ENCODE data around the gene LRRC27.

The LRRC27 gene

DNA sequence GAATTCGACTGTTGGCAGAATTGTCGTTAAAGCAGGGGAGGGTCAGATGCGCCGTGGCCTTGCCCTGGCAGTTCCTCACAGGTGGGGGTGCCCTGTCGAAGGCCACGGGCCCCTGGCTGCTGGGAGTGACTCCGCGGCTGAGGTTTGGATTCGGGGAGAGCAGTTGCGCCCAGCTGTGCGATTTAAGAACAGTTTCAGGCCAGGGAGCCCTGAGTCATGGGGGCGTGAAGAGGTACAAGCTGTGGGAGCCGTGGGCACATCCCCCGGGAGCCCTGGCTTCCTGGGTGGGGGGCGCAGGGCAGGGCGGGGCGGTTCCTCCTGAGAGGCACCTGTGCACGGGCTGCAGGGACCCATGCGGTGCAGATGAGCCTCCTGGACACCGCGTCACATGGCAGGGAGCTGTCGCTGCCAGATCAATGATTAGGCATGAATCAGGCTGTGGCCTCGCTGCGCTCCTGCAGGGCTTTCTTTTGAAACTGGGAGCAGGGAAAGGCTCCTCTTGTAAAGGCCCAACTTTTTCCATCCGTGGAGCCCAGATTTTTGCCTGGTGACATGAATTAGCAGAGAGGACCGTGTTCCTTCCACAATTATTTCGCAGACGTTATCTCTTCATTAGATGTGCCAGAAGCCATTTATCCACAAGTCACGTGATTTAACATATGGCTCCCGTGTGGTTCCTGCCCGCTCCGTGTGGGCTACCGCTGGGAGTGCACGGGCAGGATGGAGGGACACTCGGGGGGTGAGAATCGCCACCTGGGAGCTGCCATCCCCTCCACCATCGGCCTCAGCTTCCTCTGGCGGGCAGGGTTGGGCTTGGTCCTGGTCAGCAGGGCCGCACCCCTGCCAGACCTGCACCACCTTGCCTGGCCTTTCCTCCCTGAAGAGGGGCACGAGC lies 65.9 kb downstream of the LRRC27 start:
- WGBS (ENCODE audit: insufficient coverage): 8% methylated on average over 38 of the region's 40 CpGs
- Histone ChIP-seq H3K4me1 (ENCODE audit: control extremely low read depth in 1 of 4, control insufficient read depth in 4 of 4, insufficient read depth in 4 of 4, low read length in 3 of 4) (peaks cover 2 to 80% (median 72%) of the 10 kb centered on the region in 4 experiments), H3K27ac (ENCODE audit: insufficient read depth in 1 of 2, low read depth in 1 of 2, low read length in 2 of 2, poor library complexity in 1 of 2, severe bottlenecking in 2 of 2) (peak overlapping the region in 1 of 2 experiments; percentile 54), H3K36me3 (ENCODE audit: control insufficient read depth in 4 of 4, insufficient read depth in 4 of 4, low read length in 3 of 4) (peaks cover 0 to 29% (median 1%) of the 10 kb centered on the region in 4 experiments), H3K4me3 (ENCODE audit: control insufficient read depth in 1 of 7, extremely low read depth in 1 of 7, insufficient read depth in 4 of 7, low read depth in 2 of 7, low read length in 6 of 7) (peak overlapping the region; percentile 36 to 85 (median 70)), H3K9me3 (ENCODE audit: control extremely low read depth in 1 of 5, control insufficient read depth in 4 of 5, insufficient read depth in 2 of 5, low read depth in 1 of 5, low read length in 4 of 5) (no peaks in the 10 kb centered on the region), H3K27me3 (replicated peaks in 2 of 5; ENCODE audit: control insufficient read depth in 4 of 5, insufficient read depth in 5 of 5, low read length in 4 of 5) (no peaks in the 10 kb centered on the region)
- peak in 2 of 3 donors; percentile 73 to 80 for DNase-seq
- ChIA-PET POLR2A (interaction anchor here (0.5 to 0.8 kb wide), 3 partner anchors 23 to 225 kb away, joined by 3 read pairs; no protein-coding TSS in a partner anchor), CTCF (interaction anchor here (0.7 to 5.0 kb wide), 11 partner anchors 10 to 256 kb away, joined by 3 to 25 read pairs (median 4); no protein-coding TSS in a partner anchor)

DNA sequence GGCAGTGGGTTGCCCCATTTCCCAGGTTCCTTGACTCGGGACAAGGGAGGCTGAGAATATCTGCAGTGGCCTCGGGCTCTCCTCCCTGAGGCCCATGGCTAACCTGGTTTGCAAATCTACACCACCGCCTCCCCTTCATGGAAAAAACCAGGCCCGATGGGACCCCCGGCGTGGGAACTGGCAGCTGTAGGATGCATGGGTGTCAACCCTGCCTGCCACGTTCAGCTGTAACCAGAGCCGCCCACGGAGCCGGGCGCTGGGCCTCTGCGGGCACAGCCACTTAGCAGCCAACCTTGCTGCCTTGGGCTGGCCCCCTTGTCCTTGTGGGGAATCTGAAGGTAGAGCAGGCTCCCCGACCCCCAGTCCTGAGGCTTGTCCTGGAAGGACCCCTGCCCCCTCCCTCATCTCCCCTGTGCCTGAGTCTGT lies 66.6 kb downstream of the LRRC27 start:
- Histone ChIP-seq H3K27ac (ENCODE audit: insufficient read depth in 1 of 2, low read depth in 1 of 2, low read length in 2 of 2, poor library complexity in 1 of 2, severe bottlenecking in 2 of 2) (no peak overlapping the region), H3K36me3 (ENCODE audit: control insufficient read depth in 4 of 4, insufficient read depth in 4 of 4, low read length in 3 of 4) (peaks cover 0 to 34% (median 4%) of the 10 kb centered on the region in 4 experiments), H3K9me3 (ENCODE audit: control extremely low read depth in 1 of 5, control insufficient read depth in 4 of 5, insufficient read depth in 2 of 5, low read depth in 1 of 5, low read length in 4 of 5) (no peaks in the 10 kb centered on the region), H3K27me3 (replicated peaks in 2 of 5; ENCODE audit: control insufficient read depth in 4 of 5, insufficient read depth in 5 of 5, low read length in 4 of 5) (no peaks in the 10 kb centered on the region), H3K4me1 (ENCODE audit: control extremely low read depth in 1 of 4, control insufficient read depth in 4 of 4, insufficient read depth in 4 of 4, low read length in 3 of 4) (peaks cover 2 to 78% (median 72%) of the 10 kb centered on the region in 4 experiments), H3K4me3 (ENCODE audit: control insufficient read depth in 1 of 7, extremely low read depth in 1 of 7, insufficient read depth in 4 of 7, low read depth in 2 of 7, low read length in 6 of 7) (peak overlapping the region in 6 of 7 experiments; percentile 61 to 85 (median 74))
- no peak for DNase-seq
- WGBS (ENCODE audit: insufficient coverage): 82% methylated on average over 13 of the region's 13 CpGs
- ChIA-PET CTCF (interaction anchor here (0.7 to 5.0 kb wide), 8 partner anchors 10 to 61 kb away, joined by 3 to 25 read pairs (median 4); no protein-coding TSS in a partner anchor), POLR2A (interaction anchor here (0.8 kb wide), 1 partner anchor 24 kb away, joined by 3 read pairs; no protein-coding TSS in a partner anchor)

DNA sequence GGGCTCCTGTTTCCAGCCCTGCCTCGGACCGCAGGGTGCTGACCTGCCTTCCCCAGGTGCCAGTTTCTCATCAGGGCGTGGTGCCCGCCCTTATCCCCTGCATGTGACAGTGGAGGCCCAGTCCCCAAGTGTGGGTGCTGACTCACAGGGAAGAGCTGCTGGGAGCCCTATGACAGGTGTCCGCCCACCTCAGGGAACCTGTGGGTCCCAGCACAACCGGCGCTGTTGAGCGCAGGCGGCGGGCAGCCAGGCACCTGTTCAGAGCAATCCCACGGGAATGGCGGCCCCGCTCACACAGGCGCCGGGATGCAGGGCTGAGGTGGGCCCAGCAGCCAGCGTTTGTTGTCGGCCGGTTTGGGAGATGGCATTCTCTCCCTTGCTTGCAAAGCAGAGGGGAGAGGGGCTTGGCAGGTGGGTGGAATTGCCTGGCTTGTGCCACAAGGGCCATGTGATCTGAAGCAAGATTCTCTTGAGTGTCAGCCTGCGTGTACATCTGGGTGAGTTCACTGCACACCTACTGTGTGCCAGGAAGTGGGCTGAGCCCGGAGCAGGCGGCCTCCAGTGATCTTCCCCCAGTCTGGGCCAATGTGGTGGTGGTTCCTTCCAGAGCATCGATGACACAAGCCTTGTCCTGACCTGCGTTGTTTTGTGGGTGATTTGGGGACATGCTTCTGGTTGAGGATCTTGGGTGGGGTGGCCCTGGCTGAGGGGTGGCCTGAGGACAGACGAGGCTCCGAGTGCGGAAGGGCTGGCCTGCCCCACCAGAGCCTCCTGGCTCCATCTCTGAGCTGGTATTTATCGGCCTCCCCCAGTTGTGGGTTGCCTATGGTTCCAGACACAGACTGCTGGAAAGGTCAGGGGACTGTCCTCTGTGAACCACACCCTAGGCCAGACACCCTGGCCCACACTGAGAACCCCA lies 67.4 kb downstream of the LRRC27 start:
- POLR2A ChIA-PET: no interaction called here

DNA sequence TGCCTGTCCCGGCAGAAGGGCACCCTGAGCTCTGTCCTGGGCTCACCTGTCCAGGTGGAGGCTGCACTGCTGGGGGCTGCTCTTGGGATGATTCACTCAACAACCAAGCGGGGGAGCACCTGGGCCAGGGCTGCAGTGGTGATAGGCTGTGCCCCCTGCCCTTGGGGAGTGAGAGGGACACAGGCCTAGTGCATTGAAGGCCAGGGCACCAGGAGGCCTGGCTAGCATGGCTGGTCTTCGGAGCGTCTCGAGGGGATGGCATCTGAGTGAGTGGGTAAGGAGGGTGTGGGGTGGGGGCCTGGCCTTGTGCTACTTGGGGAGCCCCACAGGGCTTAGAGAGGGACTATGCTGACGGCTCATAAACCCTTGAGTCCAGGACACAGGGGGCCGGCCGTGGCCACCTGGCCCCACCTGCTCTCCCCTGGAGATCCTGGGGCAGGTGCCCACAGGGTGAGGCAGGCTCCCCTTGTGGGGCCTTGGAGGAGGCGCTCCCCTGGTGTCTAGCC lies 68.1 kb downstream of the LRRC27 start:
- peaks cover 2 to 63% (median 60%) of the 10 kb centered on the region in 4 experiments for H3K4me1 ChIP-seq (ENCODE audit: control extremely low read depth in 1 of 4, control insufficient read depth in 4 of 4, insufficient read depth in 4 of 4, low read length in 3 of 4)
- no peaks in the 10 kb centered on the region for H3K9me3 ChIP-seq (ENCODE audit: control extremely low read depth in 1 of 5, control insufficient read depth in 4 of 5, insufficient read depth in 2 of 5, low read depth in 1 of 5, low read length in 4 of 5)
- H3K27ac ChIP-seq (ENCODE audit: insufficient read depth in 1 of 2, low read depth in 1 of 2, low read length in 2 of 2, poor library complexity in 1 of 2, severe bottlenecking in 2 of 2): peak overlapping the region in 1 of 2 experiments; percentile 50
- DNase-seq: no peak
- H3K4me3 ChIP-seq (ENCODE audit: control insufficient read depth in 1 of 7, extremely low read depth in 1 of 7, insufficient read depth in 4 of 7, low read depth in 2 of 7, low read length in 6 of 7): peak overlapping the region in 2 of 7 experiments; percentile 14 to 16
- CTCF ChIA-PET: interaction anchor here (1.0 to 5.0 kb wide), 3 partner anchors 8 to 47 kb away, joined by 3 to 25 read pairs (median 6); no protein-coding TSS in a partner anchor
- peaks cover 0 to 48% (median 12%) of the 10 kb centered on the region in 4 experiments for H3K36me3 ChIP-seq (ENCODE audit: control insufficient read depth in 4 of 4, insufficient read depth in 4 of 4, low read length in 3 of 4)
- WGBS (ENCODE audit: insufficient coverage): 80% methylated on average over 7 of the region's 9 CpGs
- POLR2A ChIA-PET: no interaction called here
- no peaks in the 10 kb centered on the region for H3K27me3 ChIP-seq (replicated peaks in 2 of 5; ENCODE audit: control insufficient read depth in 4 of 5, insufficient read depth in 5 of 5, low read length in 4 of 5)

More for the DNA sequence above, 67.4 kb downstream of the LRRC27 start:
- H3K27me3 ChIP-seq (replicated peaks in 2 of 5; ENCODE audit: control insufficient read depth in 4 of 5, insufficient read depth in 5 of 5, low read length in 4 of 5): no peaks in the 10 kb centered on the region
- CTCF ChIA-PET: interaction anchor here (0.9 to 5.0 kb wide), 8 partner anchors 9 to 60 kb away, joined by 3 to 25 read pairs (median 4); no protein-coding TSS in a partner anchor
- H3K36me3 ChIP-seq (ENCODE audit: control insufficient read depth in 4 of 4, insufficient read depth in 4 of 4, low read length in 3 of 4): peaks cover 0 to 42% (median 9%) of the 10 kb centered on the region in 4 experiments
- H3K27ac ChIP-seq (ENCODE audit: insufficient read depth in 1 of 2, low read depth in 1 of 2, low read length in 2 of 2, poor library complexity in 1 of 2, severe bottlenecking in 2 of 2): peak overlapping the region in 1 of 2 experiments; percentile 50
- H3K9me3 ChIP-seq (ENCODE audit: control extremely low read depth in 1 of 5, control insufficient read depth in 4 of 5, insufficient read depth in 2 of 5, low read depth in 1 of 5, low read length in 4 of 5): no peaks in the 10 kb centered on the region
- H3K4me3 ChIP-seq (ENCODE audit: control insufficient read depth in 1 of 7, extremely low read depth in 1 of 7, insufficient read depth in 4 of 7, low read depth in 2 of 7, low read length in 6 of 7): peak overlapping the region in 1 of 7 experiments; percentile 14
- peaks cover 2 to 70% (median 67%) of the 10 kb centered on the region in 4 experiments for H3K4me1 ChIP-seq (ENCODE audit: control extremely low read depth in 1 of 4, control insufficient read depth in 4 of 4, insufficient read depth in 4 of 4, low read length in 3 of 4)
- WGBS (ENCODE audit: insufficient coverage): 95% methylated on average over 22 of the region's 27 CpGs
- no peak for DNase-seq

DNA sequence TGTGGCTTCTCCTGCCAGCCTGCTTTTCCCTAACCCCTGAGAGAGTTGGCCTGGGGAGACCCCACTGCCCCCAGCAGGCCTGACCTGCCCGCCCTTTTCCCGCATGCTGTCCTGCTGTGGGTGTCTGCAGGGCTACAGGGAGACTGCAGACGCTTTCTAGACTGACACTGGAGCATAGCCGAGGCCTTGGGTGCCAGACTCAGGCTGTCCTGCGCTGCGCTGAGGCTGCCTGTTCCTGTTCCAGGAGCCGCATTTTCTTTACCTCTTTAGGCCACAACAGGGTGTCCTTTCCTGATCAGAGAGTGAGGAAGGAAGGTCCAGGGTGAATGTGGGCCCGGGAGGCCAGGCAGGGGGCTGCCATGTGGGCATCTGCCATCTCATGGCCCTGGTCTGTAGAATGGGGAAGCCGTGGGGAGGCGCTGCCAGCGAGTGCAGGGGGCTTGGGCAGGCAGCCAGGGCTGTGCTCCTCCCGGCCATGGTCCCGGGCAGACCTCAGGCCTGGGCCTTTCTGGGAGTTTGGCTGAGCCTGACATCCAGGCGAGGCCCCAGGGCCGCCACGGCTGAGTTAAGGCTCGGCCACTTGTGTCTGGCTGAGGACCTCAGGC lies 68.7 kb downstream of the LRRC27 start:
- H3K27ac ChIP-seq (ENCODE audit: insufficient read depth in 1 of 2, low read depth in 1 of 2, low read length in 2 of 2, poor library complexity in 1 of 2, severe bottlenecking in 2 of 2): peak overlapping the region in 1 of 2 experiments; percentile 50
- peaks cover 2 to 54% (median 17%) of the 10 kb centered on the region in 4 experiments for H3K36me3 ChIP-seq (ENCODE audit: control insufficient read depth in 4 of 4, insufficient read depth in 4 of 4, low read length in 3 of 4)
- ChIA-PET CTCF (interaction anchor here (0.8 to 5.0 kb wide), 3 partner anchors 13 to 50 kb away, joined by 3 to 25 read pairs (median 3); no protein-coding TSS in a partner anchor), POLR2A (no interaction called here)
- no peaks in the 10 kb centered on the region for H3K9me3 ChIP-seq (ENCODE audit: control extremely low read depth in 1 of 5, control insufficient read depth in 4 of 5, insufficient read depth in 2 of 5, low read depth in 1 of 5, low read length in 4 of 5)
- peak in 2 of 3 donors; percentile 73 to 75 for DNase-seq
- WGBS (ENCODE audit: insufficient coverage): 13% methylated on average over 16 of the region's 17 CpGs
- H3K4me3 ChIP-seq (ENCODE audit: control insufficient read depth in 1 of 7, extremely low read depth in 1 of 7, insufficient read depth in 4 of 7, low read depth in 2 of 7, low read length in 6 of 7): peak overlapping the region in 4 of 7 experiments; percentile 14 to 28 (median 21)
- peaks cover 2 to 58% (median 55%) of the 10 kb centered on the region in 4 experiments for H3K4me1 ChIP-seq (ENCODE audit: control extremely low read depth in 1 of 4, control insufficient read depth in 4 of 4, insufficient read depth in 4 of 4, low read length in 3 of 4)
- H3K27me3 ChIP-seq (replicated peaks in 2 of 5; ENCODE audit: control insufficient read depth in 4 of 5, insufficient read depth in 5 of 5, low read length in 4 of 5): no peaks in the 10 kb centered on the region
